ENCODE results near the gene PSMB11.

GRCh38 chr14:22995889-22996625, 46.0 kb upstream of the PSMB11 start:
- TF ChIP-seq, protein P1, sequence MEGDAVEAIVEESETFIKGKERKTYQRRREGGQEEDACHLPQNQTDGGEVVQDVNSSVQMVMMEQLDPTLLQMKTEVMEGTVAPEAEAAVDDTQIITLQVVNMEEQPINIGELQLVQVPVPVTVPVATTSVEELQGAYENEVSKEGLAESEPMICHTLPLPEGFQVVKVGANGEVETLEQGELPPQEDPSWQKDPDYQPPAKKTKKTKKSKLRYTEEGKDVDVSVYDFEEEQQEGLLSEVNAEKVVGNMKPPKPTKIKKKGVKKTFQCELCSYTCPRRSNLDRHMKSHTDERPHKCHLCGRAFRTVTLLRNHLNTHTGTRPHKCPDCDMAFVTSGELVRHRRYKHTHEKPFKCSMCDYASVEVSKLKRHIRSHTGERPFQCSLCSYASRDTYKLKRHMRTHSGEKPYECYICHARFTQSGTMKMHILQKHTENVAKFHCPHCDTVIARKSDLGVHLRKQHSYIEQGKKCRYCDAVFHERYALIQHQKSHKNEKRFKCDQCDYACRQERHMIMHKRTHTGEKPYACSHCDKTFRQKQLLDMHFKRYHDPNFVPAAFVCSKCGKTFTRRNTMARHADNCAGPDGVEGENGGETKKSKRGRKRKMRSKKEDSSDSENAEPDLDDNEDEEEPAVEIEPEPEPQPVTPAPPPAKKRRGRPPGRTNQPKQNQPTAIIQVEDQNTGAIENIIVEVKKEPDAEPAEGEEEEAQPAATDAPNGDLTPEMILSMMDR (IDR thresholded peaks at IDR 0.05; ENCODE audit: low read length): no peak
- TF ChIP-seq EZH2 (IDR thresholded peaks at IDR 0.05; ENCODE audit: borderline replicate concordance, low read length): no peak

Measured in OCI-LY1 (cell line).